ENCODE data around the gene CELA3B.

CELA3B gene

GRCh38 chr1:21950734-21951133 is 26.1 kb upstream of the CELA3B start:
- no peak overlapping the region for H3K4me3 ChIP-seq (ENCODE audit: low read depth, low read length)
- TF ChIP-seq CTCF (IDR thresholded peaks at IDR 0.05; ENCODE audit: low read depth, low read length), result no peak

GRCh38 chr1:21951226-21951870 is 25.5 kb upstream of the CELA3B start:
- H3K4me3 ChIP-seq (ENCODE audit: low read depth, low read length), result no peak overlapping the region
- TF ChIP-seq CTCF (IDR thresholded peaks at IDR 0.05; ENCODE audit: low read depth, low read length), result no peak

- no peak overlapping the region for H3K4me3 ChIP-seq (ENCODE audit: low read depth, low read length)
- no peak for TF ChIP-seq CTCF (IDR thresholded peaks at IDR 0.05; ENCODE audit: low read depth, low read length)
Observed at GRCh38 chr1:21952786-21953520, 23.9 kb upstream of the CELA3B start.

GRCh38 chr1:21955058-21955457 is 21.8 kb upstream of the CELA3B start:
- TF ChIP-seq CTCF (IDR thresholded peaks at IDR 0.05; ENCODE audit: low read depth, low read length), result no peak
- no peak overlapping the region for H3K4me3 ChIP-seq (ENCODE audit: low read depth, low read length)

- no peak for TF ChIP-seq CTCF (IDR thresholded peaks at IDR 0.05; ENCODE audit: low read depth, low read length)
- no peak overlapping the region for H3K4me3 ChIP-seq (ENCODE audit: low read depth, low read length)
Observed at GRCh38 chr1:21955501-21956281, 21.1 kb upstream of the CELA3B start.

- H3K4me3 ChIP-seq (ENCODE audit: low read depth, low read length), result no peak overlapping the region
Observed at GRCh38 chr1:21956720-21957552, 19.9 kb upstream of the CELA3B start.

More at GRCh38 chr1:21956720-21957552, 19.9 kb upstream of the CELA3B start:
- no peak for TF ChIP-seq CTCF (IDR thresholded peaks at IDR 0.05; ENCODE audit: low read depth, low read length)

Measured in WI38 (cell line).